ENCODE data around the gene KIAA0319L. TPM values are rescaled to one million over a fixed set of nuclear protein-coding genes. Genes with fewer than 3 reads are reported as not detected.
A peak's percentile ranks its signal among the peaks of the same experiment; 100 is the strongest.

KIAA0319L gene
- polyA plus RNA-seq, 3 donors = 57.9 to 80.3 (median 64.2) TPM

DNA sequence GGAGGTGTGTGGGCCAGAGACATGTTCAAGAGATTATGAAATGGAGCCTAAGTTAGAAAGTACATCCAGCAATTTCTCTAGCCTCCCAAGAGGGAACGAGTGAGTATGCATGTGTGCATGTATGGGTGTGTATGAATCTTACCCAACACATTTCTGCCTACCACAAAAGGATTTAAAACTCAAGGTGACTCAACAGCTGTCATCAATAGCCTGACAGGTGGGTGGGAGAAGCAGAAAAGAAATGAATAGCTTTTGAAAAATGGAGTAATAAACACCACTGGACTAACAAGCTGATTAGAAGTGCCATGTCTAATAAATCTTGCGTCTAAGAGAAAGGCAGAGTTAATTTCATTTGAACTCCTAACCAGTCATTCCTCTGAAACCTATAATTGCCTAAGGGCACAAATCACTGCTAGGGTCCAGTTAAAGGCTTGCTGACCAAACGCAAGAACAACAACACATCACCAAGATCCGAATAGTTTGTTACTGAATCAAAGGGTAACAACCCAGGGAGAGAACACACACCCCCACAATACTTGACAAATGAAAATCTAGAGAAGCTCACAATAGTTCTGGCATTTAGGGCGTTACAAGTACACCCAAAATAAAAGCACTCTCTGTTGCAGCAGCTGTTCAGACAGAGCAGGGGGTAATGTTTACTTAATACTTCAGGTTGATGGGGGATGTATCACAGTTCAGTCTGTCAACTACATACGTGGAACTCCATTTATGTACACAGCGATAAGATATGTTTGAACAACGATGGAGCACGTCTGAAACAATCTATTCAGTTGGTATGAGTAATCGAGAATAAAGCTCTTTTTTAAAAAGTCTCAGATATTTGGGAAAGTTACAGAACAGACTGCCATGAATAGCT is 1.4 kb downstream of the KIAA0319L start:
- DNase-seq (ENCODE audit: extremely low read depth in 1 of 11, low read depth in 9 of 11, low spot score in 4 of 11) = no peak

DNA sequence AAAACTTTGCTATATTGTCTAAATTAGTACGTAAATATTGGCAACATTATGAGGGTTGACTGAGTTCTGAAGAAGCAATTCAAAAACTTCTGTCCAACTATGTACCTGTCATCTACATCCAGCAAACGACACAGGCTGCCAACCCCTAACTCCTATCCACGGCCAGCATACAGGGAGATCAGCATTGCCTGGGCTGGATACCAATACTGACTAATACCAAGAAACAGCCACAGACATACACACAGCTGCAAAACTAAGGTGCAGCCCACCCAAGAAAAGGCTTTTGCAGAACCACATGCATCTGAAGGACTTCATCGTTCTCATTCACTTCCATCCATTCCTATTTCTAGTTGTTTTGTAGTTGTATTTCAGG is 2.0 kb downstream of the KIAA0319L start:
- no peak for DNase-seq (ENCODE audit: extremely low read depth in 1 of 11, low read depth in 9 of 11, low spot score in 4 of 11)

DNA sequence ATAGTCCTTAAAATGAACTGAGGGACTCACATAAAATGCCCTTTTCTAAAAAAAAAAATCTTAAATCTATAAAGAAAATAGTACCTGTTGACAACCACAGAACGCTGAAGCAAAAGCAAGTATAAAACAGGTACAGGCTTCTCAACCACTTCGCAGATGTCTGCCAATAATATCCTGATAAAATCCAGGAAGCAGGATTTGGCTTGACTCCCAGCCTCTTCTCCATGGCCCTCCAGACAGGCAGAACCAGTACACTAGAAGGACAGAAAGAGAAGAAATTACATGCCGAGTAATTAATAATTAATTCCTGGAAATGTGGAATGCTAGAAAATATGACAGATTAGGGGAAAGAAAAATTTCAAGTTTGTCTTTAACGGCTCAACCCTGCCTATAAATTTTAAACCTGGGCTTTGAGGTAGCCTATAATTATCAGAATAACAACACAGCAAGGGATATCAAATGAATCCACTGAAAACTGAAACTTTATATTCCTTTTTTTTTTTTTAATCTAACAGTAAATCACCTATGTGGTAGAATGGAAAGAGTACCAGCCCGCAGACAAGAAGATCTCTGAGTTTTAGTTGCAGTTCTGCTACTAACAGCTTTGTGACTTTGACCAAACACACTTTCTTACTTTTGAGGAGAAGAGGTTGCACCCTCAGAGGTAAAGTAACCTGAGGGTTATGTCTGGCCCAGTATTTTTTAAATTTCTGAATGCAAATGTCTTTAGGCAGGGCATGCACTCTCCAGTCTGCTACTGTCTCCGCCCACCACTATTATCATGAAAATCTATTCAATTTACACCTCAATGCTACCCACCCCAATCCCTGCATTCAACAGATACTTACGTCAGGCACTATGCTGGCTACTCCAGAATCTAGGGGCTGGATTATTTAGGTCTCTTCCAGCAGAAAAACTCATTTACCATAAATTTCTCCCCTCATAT is 2.7 kb downstream of the KIAA0319L start:
- no peak for DNase-seq (ENCODE audit: extremely low read depth in 1 of 11, low read depth in 9 of 11, low spot score in 4 of 11)

DNA sequence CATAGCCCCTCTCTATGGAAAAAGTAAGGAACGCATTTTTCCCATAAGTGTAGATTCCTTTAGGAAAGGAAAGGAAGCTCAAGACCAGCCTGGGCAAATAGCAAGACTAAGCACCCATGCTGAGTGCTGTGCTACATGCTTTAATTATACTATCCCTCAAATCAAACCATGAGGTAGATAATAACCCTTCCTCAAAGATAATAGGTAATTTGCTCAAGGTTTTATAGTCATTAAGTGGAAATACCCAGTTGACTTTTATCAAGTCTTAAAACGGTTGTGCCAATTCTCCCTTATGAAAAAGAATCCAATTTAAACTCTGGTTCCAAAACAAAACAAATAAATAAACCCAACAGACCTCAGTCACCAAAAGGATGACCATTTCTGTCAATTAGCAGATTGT is 3.4 kb downstream of the KIAA0319L start:
- no peak for DNase-seq (ENCODE audit: extremely low read depth in 1 of 11, low read depth in 9 of 11, low spot score in 4 of 11)

DNA sequence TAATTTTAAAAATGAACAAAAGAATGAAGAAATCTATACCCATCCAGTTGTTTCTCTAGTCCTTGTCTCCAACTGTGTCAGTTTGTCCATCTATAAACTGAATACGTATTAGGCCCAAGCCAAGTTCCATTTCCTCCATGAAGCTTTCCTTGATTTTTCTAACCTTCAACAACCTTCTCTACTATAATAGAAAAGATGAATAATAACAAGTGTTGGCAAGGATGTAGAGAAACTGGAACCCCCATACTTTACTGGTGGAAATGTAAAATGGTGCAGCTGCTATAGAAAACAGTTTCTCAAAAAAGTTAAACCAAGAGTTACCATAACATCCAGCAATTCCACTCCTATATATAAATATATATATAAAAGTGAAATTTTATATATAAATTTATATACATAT is 10.6 kb downstream of the KIAA0319L start:
- DNase-seq (ENCODE audit: extremely low read depth in 1 of 11, low read depth in 9 of 11, low spot score in 4 of 11) = no peak

DNA sequence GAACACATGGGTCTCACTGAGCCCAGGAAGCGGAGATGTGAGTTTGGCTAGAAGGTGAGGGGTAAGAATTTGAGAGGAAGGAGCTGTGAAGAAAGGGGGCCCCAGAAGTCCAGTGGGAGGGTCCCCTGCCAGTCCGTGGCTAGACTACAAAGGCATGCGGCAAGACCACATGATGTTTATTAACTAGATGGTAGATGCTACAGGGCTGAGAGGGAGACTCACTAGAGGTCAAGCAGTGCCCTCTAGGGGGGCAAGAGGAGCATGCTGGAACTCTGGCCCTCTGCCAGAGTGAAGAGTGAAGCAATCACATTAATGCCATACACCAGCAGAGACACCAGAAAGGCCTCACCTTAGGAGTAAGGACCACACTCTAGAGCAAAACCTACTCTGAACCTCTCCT is 12.2 kb downstream of the KIAA0319L start:
- DNase-seq (ENCODE audit: extremely low read depth in 1 of 11, low read depth in 9 of 11, low spot score in 4 of 11) = peak in 1 of 11 donors; percentile 29

DNA sequence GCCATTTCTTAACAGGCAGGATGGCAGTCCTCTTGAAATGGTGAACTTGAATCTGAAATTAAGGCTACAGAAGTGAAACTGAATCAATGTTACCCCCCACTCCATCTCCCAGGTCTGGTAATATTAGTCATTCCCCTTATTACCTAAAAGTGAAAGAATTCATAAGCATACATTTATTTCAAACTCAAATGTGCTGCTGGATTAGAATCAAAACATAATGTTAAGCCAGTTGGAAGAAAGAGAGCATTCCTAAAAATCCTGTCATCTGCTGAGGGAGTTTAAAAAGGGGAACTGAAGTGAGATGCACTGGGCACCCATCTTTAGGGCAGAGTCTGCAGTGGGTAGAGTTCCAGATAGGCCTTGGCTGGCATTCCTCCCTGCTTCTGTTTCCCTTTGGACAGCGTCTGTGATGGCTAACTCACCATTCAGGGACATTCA is 17.4 kb downstream of the KIAA0319L start:
- DNase-seq (ENCODE audit: extremely low read depth in 1 of 11, low read depth in 9 of 11, low spot score in 4 of 11) = no peak

DNA sequence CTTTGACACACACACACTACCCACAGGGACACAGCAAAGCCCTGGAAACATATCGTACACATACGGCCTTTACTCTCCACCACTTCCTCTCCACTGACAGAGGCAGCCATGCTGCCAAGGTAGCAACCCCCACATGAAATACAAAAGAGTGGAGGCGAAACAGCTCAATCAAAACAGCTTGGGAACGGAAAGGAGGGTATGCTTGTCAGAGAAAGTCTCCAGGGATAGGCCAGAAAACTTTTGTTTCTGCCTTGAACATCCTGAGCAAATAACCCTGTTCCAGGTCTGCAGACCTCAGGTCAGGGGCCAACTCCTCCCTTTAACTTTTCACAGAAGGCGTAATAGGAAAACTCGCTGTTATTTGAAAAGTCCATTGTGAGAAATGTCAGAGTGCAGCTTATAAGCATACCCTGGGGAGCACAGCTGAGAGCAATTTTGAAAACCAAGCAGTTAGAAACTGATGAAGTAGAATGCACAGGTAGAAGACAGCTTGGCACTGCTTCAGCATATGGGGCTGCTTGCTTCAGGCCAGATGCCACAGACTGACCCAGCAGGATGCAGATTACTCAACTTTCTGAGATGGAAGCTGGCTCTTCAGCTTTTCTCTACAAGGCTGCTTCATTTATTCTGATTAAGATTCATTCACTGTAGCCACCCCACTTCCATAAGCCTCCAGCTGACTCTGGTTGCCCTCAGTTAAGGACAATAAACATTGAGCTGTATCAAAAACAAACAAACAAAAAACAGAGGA is 18.0 kb downstream of the KIAA0319L start:
- DNase-seq (ENCODE audit: extremely low read depth in 1 of 11, low read depth in 9 of 11, low spot score in 4 of 11) = no peak

DNA sequence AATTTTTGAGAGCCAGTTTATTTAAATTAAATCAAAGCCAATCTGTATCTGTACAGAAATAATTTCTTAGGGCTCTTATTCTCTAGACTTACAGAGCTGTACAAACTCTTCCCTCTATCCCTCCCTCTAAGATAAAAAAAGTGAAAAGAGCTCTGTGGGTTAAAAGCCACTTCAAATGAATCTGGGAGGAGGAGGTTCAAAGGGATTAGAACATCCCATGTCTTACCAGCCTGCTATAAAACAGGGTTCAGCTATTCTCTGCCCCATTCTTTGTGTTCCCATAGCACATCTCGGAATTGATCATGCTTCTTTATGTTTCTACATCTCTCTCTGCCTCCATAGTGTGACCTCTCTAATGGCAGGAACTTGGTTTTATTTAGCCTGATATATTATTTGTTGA is 19.4 kb downstream of the KIAA0319L start:
- DNase-seq (ENCODE audit: extremely low read depth in 1 of 11, low read depth in 9 of 11, low spot score in 4 of 11) = no peak

DNA sequence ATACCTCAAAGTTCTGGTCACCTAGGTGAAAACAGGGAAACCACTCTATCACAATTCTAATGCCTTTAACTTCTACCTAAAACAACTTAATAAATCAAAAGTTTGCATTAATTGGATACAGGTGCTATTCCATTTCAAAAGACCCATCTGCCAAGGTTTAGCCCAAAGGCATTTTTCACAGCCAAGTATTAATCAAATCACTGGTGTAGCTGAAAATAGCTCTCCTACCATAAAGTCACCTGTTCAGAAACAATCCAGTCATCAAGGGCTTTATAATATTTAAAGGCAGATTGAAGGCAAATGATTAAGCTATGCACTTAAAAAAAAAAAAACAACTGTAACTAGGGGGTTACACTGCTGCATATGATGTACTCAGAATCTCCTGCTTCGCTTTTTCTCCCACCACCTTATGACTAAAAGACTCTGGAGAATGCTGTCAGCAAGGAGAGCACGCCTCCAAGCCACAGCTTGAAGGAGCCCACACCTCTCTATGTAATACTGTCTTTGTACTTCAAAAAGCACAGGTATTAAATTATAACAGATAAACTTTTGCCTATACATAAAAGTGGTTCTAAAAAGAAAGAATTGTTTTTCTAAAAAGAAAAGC is 20.5 kb downstream of the KIAA0319L start:
- no peak for DNase-seq (ENCODE audit: extremely low read depth in 1 of 11, low read depth in 9 of 11, low spot score in 4 of 11)

DNA sequence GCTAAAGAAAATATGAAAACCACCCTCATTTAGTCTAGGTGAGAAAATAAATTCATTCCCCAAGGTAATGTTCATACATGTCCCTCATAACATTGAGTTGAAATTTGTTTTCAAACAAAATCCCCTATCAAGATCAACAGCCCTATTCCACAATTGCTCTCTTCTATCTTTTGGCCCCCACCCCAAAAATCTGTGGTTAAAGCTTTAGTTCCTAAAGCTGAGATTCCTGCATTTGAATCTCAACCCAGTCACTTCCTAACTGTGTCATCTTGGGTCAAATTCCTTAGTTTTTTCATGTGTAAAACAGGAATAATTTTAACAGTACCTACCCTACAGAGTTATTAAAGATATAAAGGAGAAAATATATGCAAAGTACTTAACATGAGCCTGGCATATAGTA is 22.0 kb downstream of the KIAA0319L start:
- DNase-seq (ENCODE audit: extremely low read depth in 1 of 11, low read depth in 9 of 11, low spot score in 4 of 11) = no peak

DNA sequence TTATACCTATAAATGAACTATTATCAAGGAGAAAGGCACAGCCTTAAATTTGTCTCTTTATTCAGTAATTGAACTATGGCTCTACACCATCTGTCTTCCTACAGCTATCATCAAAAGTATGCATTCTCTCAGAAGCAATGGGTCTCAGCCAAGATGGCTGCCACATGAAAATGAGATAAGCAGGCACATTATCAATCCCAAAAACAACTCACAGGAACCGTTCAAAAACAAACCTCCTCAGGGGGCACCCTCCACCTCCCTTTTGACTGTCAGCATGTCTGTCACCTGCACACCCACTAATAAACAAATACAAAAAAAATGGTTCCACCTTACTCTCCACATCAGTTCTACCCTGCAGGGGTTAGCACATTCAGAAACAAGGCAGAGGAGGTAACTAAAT is 23.6 kb downstream of the KIAA0319L start:
- DNase-seq (ENCODE audit: extremely low read depth in 1 of 11, low read depth in 9 of 11, low spot score in 4 of 11) = no peak

DNA sequence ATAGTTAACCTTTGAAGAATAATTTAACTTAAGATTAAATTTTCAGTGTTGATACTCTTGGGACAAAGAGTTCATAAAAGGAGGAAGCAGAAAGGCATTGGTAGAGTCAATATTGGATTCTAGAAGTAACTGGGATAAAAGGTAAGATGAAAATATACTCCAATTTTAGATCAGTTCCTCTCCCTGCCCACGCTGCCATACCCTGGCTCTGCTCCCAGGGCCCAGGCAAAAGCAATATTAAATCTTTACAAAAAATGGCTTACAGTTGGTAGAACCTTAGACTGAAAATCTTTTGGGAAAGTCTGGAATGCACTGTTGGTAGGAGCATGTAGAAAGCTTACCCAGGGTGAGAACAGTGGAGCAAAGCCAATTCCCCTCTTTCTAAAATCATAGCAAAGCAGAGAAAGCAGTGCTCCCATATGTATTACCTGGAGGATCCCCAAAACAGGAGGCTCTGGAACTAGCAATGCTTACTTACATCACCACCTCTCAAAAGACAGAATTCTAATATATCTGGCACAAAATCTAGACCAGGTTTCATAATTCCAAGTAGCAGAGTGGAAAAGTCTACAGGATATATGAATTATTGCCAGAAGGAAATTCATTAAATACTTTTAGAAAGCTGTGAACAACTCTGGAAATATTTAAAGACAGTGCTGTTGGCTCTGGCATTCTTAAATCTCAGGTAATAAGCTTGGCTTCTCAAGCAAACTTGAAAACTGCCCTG is 24.5 kb downstream of the KIAA0319L start:
- DNase-seq (ENCODE audit: extremely low read depth in 1 of 11, low read depth in 9 of 11, low spot score in 4 of 11) = no peak

DNA sequence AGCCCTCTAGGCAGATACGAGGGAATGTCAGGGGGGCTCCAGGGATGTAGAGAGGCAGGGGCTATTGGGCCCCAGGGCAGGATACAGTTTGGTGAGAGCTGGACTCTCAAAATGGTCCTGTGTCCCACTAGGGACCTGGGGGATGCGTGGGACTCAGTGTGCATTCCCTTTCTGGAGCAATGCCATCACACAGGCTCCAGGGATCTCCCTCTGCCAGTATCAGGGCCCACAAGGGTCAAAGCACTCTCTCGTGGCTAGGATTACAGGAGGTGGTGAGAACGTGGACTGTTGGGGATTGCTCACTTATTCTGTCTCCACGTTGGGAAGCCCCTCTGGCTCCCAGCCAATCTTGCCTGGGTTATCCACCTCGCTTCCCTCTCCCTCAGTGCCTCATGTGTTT is 25.8 kb downstream of the KIAA0319L start:
- DNase-seq (ENCODE audit: extremely low read depth in 1 of 11, low read depth in 9 of 11, low spot score in 4 of 11) = no peak

DNA sequence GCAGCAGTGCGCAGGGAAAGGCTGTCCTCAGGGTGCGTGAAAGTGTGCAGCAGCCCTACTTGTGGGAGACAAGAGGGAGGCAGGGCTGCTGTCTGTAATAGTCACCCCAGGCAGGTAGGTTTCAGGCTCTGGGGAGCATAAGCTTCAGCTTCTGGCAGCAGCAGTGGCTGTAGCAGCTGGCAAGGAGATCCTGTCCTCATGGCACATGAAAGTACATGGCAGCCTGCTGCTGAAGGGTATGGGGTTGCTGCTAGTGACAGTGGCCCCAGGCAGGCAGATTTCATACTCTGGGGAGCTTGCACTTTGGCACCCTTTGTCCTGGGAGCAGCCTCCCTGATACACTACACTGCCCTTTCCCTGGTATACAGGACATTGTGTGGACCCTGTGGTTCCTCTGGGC is 26.3 kb downstream of the KIAA0319L start:
- no peak for DNase-seq (ENCODE audit: extremely low read depth in 1 of 11, low read depth in 9 of 11, low spot score in 4 of 11)

DNA sequence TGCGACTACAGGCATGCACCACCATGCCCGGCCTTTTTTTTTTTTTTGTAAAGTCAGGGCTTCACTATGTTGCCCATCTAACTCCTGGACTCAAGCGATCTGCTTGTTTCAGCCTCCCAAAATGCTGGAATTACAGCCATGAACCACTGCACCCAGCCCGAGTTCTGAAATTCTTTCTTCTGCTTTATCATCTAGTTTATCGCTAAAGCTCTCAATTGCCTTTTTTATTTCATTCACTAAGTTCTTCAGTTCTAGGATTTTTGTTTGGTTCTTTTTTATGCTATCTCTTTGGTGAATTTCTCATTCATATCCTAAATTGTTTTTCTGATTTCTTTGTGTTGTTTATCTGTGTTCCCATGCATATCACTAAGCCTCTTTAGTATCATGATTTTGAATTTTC is 27.0 kb downstream of the KIAA0319L start:
- DNase-seq (ENCODE audit: extremely low read depth in 1 of 11, low read depth in 9 of 11, low spot score in 4 of 11) = no peak

DNA sequence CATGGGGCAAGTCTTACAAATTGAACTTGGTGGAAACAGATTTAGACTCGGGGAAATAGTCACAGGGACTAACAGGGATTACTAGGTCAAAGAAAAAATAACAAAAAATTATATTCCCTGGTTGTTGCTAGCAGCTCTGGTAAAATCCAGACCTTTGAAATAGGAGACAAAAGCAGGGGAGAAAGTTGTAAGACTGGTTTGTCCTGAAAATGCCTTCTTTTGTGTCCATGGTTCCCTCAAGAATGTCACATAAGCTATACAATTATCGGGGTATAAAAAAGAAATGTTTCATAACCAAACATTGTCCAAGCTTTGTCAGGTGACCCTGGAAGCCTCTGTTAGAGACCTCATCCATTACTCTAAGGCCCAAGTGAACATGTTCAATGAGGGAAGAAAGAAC is 33.1 kb downstream of the KIAA0319L start:
- DNase-seq (ENCODE audit: extremely low read depth in 1 of 11, low read depth in 9 of 11, low spot score in 4 of 11) = peak in 3 of 11 donors; percentile 19 to 30 (median 25)

DNA sequence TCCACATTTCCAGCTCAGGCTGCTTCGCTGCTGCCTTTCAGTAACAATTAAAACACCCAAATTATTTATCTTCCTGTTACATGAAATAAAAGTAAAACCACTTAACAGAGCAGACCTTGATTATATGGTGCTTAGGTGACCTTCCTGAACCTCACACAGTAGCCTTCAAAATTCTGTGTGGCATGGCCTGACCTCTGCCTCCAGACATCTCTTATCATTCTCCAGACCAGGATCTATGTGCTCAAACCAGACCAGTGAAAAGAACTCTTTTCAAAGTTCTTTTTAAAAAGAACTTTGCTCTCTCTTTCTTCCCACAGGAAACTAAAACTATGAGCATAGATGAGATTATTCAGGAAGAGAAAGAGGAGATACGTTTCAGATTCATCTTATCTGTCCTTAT is 37.8 kb downstream of the KIAA0319L start:
- DNase-seq (ENCODE audit: extremely low read depth in 1 of 11, low read depth in 9 of 11, low spot score in 4 of 11) = no peak
